ENCODE data around the gene LRIG1.

The LRIG1 gene

DNA sequence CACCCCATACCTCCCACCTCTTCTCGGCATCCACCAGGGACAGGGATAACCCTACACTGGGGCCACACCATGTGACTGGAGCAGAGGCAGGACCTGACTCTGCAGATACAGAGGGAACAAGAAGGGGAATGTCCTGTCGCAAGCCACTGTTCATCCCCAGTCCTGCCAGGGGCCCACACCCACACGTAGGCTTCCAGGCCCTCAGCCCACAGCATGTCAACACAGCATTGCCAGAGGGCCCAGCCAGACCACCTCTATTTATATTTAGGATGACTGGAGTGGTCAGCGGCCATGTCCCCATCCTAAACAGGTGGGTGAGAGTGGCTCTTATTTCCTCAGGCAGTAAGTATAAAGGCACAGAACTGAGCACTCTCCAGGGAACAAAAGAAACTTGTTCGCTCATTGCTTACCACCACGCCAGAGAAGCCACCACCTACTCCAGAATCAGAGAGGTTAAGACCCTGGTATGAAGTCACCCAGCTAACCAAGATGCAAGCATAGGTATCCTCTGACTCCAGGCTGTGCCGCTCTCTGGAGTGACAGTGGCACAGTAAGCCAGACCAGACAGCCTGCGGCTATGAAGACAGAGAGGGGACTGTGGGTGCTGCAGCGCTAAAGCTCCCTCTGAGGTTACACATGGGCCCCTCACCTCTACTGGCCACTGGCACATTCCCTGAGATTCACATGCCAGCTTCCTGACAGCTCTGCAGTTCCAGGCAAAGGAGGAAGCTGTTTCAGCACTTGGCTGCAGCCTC, 67.9 kb downstream of the LRIG1 start:
- H3K4me2 ChIP-seq (ENCODE audit: insufficient read depth, low read length) = peak overlapping the region; percentile 7; the same call in 1 of the 2 replicates
- DNase-seq = peak; percentile 8
- no peaks in the 10 kb centered on the region; the same call in 1 of the 2 replicates for H3K79me2 ChIP-seq (ENCODE audit: insufficient read depth, low read length)

GRCh38 chr3:66432041-66432766, 68.6 kb downstream of the LRIG1 start:
- Histone ChIP-seq H3K27me3 (ENCODE audit: insufficient read depth, low read length, poor library complexity) (no peaks in the 10 kb centered on the region), H2AFZ (ENCODE audit: low read depth, low read length) (no peak overlapping the region), H3K79me2 (ENCODE audit: insufficient read depth, low read length) (no peaks in the 10 kb centered on the region; the same call in 1 of the 2 replicates), H3K4me2 (ENCODE audit: insufficient read depth, low read length) (no peak overlapping the region), H4K20me1 (ENCODE audit: insufficient read depth, low read length) (no peaks in the 10 kb centered on the region), H3K4me3 (ENCODE audit: low read depth in 1 of 2, low read length in 2 of 2) (no peak overlapping the region), H3K36me3 (ENCODE audit: insufficient read depth, low read length) (no peaks in the 10 kb centered on the region), H3K9me3 (ENCODE audit: insufficient read depth, low read length, severe bottlenecking) (no peaks in the 10 kb centered on the region), H3K9ac (ENCODE audit: low read depth, low read length) (no peak overlapping the region), H3K4me1 (ENCODE audit: insufficient read depth, low read length) (peaks cover 20% of the 10 kb centered on the region), H3K27ac (ENCODE audit: low read length) (peak overlapping the region; percentile 59; the same call in 1 of the 2 replicates)
- ATAC-seq (ENCODE audit: insufficient read depth, low read depth) (no peak), DNase-seq (no peak)
- no peak for TF ChIP-seq EZH2 (IDR thresholded peaks at IDR 0.05; ENCODE audit: borderline replicate concordance, low read depth, low read length, severe bottlenecking)
- TF ChIP-seq, protein P1, sequence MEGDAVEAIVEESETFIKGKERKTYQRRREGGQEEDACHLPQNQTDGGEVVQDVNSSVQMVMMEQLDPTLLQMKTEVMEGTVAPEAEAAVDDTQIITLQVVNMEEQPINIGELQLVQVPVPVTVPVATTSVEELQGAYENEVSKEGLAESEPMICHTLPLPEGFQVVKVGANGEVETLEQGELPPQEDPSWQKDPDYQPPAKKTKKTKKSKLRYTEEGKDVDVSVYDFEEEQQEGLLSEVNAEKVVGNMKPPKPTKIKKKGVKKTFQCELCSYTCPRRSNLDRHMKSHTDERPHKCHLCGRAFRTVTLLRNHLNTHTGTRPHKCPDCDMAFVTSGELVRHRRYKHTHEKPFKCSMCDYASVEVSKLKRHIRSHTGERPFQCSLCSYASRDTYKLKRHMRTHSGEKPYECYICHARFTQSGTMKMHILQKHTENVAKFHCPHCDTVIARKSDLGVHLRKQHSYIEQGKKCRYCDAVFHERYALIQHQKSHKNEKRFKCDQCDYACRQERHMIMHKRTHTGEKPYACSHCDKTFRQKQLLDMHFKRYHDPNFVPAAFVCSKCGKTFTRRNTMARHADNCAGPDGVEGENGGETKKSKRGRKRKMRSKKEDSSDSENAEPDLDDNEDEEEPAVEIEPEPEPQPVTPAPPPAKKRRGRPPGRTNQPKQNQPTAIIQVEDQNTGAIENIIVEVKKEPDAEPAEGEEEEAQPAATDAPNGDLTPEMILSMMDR (IDR thresholded peaks at IDR 0.05; ENCODE audit: borderline replicate concordance, extremely low read depth, low read length, poor library complexity, severe bottlenecking) = no peak

More for the DNA sequence above, 67.9 kb downstream of the LRIG1 start:
- H4K20me1 ChIP-seq (ENCODE audit: insufficient read depth, low read length) = no peaks in the 10 kb centered on the region
- no peaks in the 10 kb centered on the region for H3K36me3 ChIP-seq (ENCODE audit: insufficient read depth, low read length)
- TF ChIP-seq EZH2 (IDR thresholded peaks at IDR 0.05; ENCODE audit: borderline replicate concordance, low read depth, low read length, severe bottlenecking) = no peak
- TF ChIP-seq, protein P1 (IDR thresholded peaks at IDR 0.05; ENCODE audit: borderline replicate concordance, extremely low read depth, low read length, poor library complexity, severe bottlenecking) = no peak
- ATAC-seq (ENCODE audit: insufficient read depth, low read depth) = peak; percentile 52
- no peak overlapping the region for H3K9ac ChIP-seq (ENCODE audit: low read depth, low read length)
- no peaks in the 10 kb centered on the region for H3K9me3 ChIP-seq (ENCODE audit: insufficient read depth, low read length, severe bottlenecking)
- H3K4me3 ChIP-seq (ENCODE audit: low read depth in 1 of 2, low read length in 2 of 2) = no peak overlapping the region
- peak overlapping the region; percentile 21; the same call in 1 of the 2 replicates for H2AFZ ChIP-seq (ENCODE audit: low read depth, low read length)
- peaks cover 20% of the 10 kb centered on the region for H3K4me1 ChIP-seq (ENCODE audit: insufficient read depth, low read length)
- peak overlapping the region; percentile 59; the same call in 1 of the 2 replicates for H3K27ac ChIP-seq (ENCODE audit: low read length)
- H3K27me3 ChIP-seq (ENCODE audit: insufficient read depth, low read length, poor library complexity) = no peaks in the 10 kb centered on the region

- H3K79me2 ChIP-seq (ENCODE audit: insufficient read depth, low read length) = no peaks in the 10 kb centered on the region; the same call in 1 of the 2 replicates
- no peaks in the 10 kb centered on the region for H3K9me3 ChIP-seq (ENCODE audit: insufficient read depth, low read length, severe bottlenecking)
- H3K9ac ChIP-seq (ENCODE audit: low read depth, low read length) = no peak overlapping the region
- no peak for ATAC-seq (ENCODE audit: insufficient read depth, low read depth)
- H3K27ac ChIP-seq (ENCODE audit: low read length) = no peak overlapping the region
- H3K4me3 ChIP-seq (ENCODE audit: low read depth in 1 of 2, low read length in 2 of 2) = no peak overlapping the region
- H3K4me2 ChIP-seq (ENCODE audit: insufficient read depth, low read length) = no peak overlapping the region
- H4K20me1 ChIP-seq (ENCODE audit: insufficient read depth, low read length) = no peaks in the 10 kb centered on the region
- TF ChIP-seq, protein P1 (IDR thresholded peaks at IDR 0.05; ENCODE audit: borderline replicate concordance, extremely low read depth, low read length, poor library complexity, severe bottlenecking) = no peak
- no peak for TF ChIP-seq EZH2 (IDR thresholded peaks at IDR 0.05; ENCODE audit: borderline replicate concordance, low read depth, low read length, severe bottlenecking)
- H3K27me3 ChIP-seq (ENCODE audit: insufficient read depth, low read length, poor library complexity) = no peaks in the 10 kb centered on the region
- no peaks in the 10 kb centered on the region for H3K36me3 ChIP-seq (ENCODE audit: insufficient read depth, low read length)
- DNase-seq = no peak
- peaks cover 20% of the 10 kb centered on the region for H3K4me1 ChIP-seq (ENCODE audit: insufficient read depth, low read length)
- no peak overlapping the region for H2AFZ ChIP-seq (ENCODE audit: low read depth, low read length)
These were observed 69.3 kb downstream of the LRIG1 start for GRCh38 chr3:66431494-66431893.
